HG02798 (cell line): ENCODE results near the gene GPR4.

ENCODE experiments used
- ATAC-seq: cut with Tn5 transposase; IDR thresholded peaks from one replicate; pipeline ENCODE4 v1.9.1; 2021; ENCODE audit warnings: mild to moderate bottlenecking; ENCODE audit not compliant: unreplicated experiment, poor library complexity

Gene GPR4

GRCh38 chr19:45591004-45591637, 10.9 kb downstream of the GPR4 start:
- ATAC-seq: no peak

GRCh38 chr19:45590300-45591003, 11.6 kb downstream of the GPR4 start:
- ATAC-seq: no peak

GRCh38 chr19:45589768-45590167, 12.2 kb downstream of the GPR4 start:
- ATAC-seq: no peak

GRCh38 chr19:45587873-45588272, 14.1 kb downstream of the GPR4 start:
- ATAC-seq: no peak

- no peak for ATAC-seq
Measured at GRCh38 chr19:45585158-45585577, 16.8 kb downstream of the GPR4 start.

GRCh38 chr19:45584332-45585157, 17.5 kb downstream of the GPR4 start, which contains the start of gene OPA3:
TSS of gene OPA3 (minus strand) at chr19:45584802. CDS start at chr19:45584764, 38 bp downstream.
- peak; percentile 91 for ATAC-seq

GRCh38 chr19:45581576-45581975, 20.4 kb downstream of the GPR4 start:
- ATAC-seq: no peak

GRCh38 chr19:45578861-45579260, 23.2 kb downstream of the GPR4 start:
- ATAC-seq: no peak

GRCh38 chr19:45577111-45577905, 24.7 kb downstream of the GPR4 start:
- no peak for ATAC-seq

GRCh38 chr19:45576682-45577081, 25.3 kb downstream of the GPR4 start:
- no peak for ATAC-seq

- ATAC-seq: no peak
Measured at GRCh38 chr19:45575216-45575615, 26.8 kb downstream of the GPR4 start.

- ATAC-seq: no peak
Measured at GRCh38 chr19:45574526-45574925, 27.5 kb downstream of the GPR4 start.

GRCh38 chr19:45571457-45572220, 30.4 kb downstream of the GPR4 start:
- no peak for ATAC-seq

GRCh38 chr19:45569619-45570421, 32.2 kb downstream of the GPR4 start:
- no peak for ATAC-seq

GRCh38 chr19:45568732-45569131, 33.3 kb downstream of the GPR4 start:
- no peak for ATAC-seq

GRCh38 chr19:45567609-45568008, 34.4 kb downstream of the GPR4 start:
- ATAC-seq: no peak

- no peak for ATAC-seq
Measured at GRCh38 chr19:45564131-45564780, 37.8 kb downstream of the GPR4 start.

GRCh38 chr19:45560686-45561085, 41.3 kb downstream of the GPR4 start:
- ATAC-seq: no peak
